ENCODE results near the gene ARMS2.
A peak's percentile ranks its signal among the peaks of the same experiment; 100 is the strongest.

The ARMS2 gene

GRCh38 chr10:122454071-122454470 is 382 bp upstream of the ARMS2 start:
- no peak for DNase-seq

GRCh38 chr10:122455376-122456079 is 1.1 kb downstream of the ARMS2 start:
- no peak for DNase-seq

- no peak for DNase-seq
Measured at GRCh38 chr10:122457934-122458333, 3.5 kb downstream of the ARMS2 start.

DNA sequence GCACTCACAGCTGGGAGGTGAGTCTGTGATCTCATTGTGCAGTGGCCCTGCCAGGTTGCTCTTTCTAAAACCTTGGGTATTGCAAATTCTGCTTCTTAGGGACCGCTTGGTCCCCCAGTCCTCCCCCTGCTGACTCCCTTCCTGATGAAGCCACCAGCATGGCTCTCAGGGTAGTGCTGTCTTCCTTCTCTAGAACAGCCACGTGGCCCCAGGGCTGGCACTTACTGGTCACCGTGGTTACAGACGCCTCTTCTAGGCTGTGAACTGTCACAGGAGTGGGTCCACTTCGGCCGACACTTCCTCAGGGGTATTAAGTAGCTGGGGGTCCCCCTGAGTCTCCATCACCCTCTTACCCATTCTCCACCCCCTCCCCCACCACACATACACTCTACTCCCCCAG is 4.2 kb downstream of the ARMS2 start:
- DNase-seq, result no peak

DNA sequence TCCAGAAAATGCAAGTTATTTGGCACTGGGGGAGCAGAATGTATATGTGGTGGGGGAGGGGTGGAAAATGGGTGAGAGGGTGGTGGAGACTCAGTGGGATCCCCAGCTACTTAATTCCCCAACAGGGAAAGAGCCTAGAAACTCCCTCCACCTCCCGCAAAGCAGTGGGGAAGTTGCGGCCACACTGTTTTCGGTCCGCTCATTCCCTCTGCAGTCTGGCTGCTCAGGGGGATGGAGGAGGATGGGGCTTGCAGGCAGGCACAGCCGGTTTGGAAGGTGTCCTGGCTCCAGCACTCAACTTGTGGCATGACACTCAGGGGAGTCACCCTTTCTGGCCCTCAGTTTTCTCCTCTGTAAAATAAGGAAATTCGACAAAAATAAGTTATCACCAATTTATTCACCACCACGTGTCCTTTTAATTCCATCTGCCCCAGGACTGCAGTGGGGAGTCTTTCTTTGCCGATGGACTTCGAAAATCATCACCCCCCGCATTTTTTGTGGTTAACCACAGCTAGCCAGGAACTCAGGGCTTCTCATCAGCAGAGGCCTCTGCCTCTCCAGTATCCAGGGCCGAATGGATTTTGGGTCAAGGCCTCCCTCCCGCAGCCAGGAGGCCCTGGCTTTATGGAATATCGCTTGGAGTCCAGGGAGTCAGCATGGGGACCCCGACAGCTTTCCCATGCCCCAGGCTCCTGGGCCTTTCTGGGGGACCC is 5.3 kb downstream of the ARMS2 start:
- DNase-seq, result no peak

DNA sequence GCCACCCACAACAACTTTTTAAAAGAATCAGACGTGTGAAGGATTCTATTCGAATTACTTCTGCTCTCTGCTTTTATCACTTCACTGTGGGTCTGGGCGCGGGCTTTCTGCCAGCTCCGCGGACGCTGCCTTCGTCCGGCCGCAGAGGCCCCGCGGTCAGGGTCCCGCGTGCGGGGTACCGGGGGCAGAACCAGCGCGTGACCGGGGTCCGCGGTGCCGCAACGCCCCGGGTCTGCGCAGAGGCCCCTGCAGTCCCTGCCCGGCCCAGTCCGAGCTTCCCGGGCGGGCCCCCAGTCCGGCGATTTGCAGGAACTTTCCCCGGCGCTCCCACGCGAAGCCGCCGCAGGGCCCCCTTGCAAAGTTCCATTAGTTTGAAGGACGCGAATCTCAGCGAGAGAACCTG is 6.4 kb downstream of the ARMS2 start:
- no peak for DNase-seq

GRCh38 chr10:122461367-122461728 is 6.9 kb downstream of the ARMS2 start, which contains the start of gene HTRA1:
Gene HTRA1, plus strand, starts transcription at chr10:122461553. Its CDS starts 100 bp downstream, at chr10:122461653.
- peak; percentile 11 for DNase-seq

- no peak for DNase-seq
Measured at GRCh38 chr10:122461729-122462532, 7.5 kb downstream of the ARMS2 start.

- DNase-seq, result no peak
Measured at GRCh38 chr10:122462533-122463465, 8.3 kb downstream of the ARMS2 start.

DNA sequence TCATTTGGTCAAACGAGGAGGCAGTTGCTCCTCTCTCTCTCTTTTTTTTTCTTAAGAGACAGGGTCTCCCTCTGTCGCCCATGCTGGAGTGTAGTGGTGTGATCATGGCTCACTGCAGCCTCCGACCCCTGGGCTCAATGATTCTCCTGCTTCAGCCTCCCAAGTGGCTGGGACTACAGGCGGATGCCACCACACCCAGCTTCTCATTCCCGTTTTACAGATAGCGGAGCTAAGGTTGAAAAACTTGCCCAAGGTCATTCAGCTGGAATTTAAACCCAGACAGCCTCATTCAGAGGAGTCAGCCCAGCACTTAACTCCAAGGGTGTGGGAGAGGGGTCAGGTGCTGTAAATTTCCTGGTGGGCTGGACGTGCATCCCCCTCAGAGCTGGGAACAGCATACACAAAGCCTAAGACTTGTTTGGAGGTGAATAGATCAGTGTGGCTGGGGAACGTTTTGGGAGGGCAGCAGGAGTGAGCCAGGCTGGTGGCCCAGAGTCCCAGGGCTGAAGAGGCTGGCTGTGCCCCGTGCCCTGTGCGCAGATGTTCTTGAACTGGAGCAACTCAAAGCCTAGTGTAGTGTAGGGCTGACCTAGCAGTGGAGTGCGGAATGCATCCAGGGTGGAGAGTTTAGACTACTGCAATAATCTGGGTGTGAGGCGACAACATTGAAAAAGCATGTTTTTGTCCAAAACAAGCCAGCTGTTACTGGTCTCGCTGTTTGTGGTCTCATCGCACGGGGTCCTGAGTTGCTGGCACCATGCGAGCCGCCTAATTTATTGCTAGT is 9.2 kb downstream of the ARMS2 start:
- no peak for DNase-seq

GRCh38 chr10:122464250-122464510 is 9.7 kb downstream of the ARMS2 start:
- DNase-seq, result no peak

DNA sequence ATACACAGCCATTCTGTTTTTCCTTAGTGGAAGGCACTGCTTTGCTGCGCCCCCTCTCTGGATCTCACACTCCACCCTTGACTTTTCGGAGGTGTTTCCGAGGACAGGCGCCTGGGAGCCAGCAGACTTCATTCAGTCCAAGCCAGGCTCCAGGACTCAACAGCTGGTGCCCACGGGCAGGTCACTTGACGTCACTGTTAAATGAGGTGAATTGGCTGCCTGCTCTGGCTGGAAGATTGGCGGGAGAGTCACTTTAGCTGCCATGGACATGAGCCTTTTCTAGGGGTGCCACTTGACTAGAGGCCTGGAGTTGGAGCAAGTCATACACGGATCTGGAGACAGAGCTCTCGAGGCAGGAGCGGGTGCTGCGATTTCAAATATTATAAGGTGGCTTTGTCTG is 10.1 kb downstream of the ARMS2 start:
- no peak for DNase-seq

DNA sequence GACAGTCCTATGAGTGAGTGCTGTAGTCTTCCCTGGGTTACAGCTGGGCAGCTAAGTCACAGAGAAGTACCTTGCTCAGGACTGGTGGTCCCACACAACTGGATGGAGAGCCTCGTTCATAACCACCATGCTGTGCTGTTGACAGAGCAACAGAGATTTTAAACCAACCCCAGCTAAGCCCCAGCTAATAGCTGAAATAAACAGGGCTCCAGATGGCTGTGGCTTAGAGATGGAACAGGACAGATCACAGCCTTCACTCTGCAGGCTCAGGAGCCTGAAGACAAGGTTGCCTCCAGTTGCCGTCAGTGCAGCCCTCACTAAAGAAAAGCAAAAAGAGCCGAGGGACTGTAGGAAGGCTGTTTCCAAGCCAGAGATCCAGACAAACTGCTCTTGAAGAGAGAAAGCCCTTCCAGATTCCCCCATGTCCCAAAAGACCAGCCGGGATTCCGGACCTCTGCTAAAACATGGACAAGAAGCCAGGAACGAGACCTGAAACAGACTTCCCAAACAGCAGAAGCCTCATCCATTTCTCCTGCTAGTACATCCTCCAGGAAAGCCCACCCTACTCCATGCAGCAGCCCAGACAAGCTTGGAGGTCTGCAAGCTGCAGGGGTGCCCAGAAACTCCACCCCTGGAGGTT is 11.1 kb downstream of the ARMS2 start:
- DNase-seq, result no peak

DNA sequence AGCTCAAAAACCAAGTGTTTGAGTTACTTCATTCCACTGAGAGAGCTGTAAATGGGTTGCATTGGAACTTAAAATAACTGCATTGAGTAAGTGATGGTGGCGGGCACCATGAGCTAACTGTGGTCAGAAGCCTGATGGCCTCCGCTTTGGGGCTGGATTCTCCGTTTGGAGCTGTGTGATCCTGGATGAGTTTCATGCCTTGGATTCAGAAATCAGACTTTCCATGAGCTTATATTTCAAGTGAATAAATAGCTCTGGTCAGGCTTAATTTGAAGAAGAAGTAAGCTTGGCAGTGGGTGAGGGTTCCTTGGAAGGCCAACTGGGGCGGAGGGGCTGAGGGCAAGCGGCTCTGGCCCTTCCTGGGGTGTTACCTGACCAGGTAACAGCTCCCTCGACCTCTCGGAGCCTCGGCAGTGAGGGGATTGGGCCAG is 12.5 kb downstream of the ARMS2 start:
- no peak for DNase-seq

GRCh38 chr10:122467701-122468100 is 13.2 kb downstream of the ARMS2 start:
- no peak for DNase-seq

DNA sequence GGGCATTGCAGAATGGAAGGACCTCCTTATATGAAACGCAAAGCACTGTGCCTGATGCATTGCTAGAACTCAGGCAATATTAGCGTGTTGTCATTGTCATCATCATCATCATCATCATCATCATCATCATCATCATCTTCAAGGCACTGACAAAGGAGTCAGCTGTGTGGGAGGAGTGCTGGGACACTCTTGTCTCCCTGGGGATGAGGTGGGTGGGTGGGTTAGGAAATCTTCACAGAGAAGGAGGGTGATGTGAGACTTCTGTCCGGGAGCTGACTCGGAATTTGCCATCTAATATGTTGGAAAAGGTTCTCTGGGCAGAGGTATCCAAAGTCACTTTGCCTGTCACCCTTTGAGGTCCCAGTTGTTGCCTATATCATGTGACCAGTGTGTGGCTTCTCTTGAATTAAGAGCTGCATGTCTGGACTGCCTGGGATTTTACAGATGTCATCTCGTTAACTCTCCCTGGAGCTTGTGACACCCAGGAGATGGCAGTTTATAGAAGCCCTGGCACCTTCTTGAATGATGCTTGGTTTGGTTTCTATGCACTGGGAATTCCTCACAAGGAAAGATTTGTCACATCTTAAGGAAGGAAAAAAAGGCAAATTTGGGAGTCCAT is 14.0 kb downstream of the ARMS2 start:
- no peak for DNase-seq

GRCh38 chr10:122468926-122469781 is 14.7 kb downstream of the ARMS2 start:
- no peak for DNase-seq

GRCh38 chr10:122469848-122470247 is 15.4 kb downstream of the ARMS2 start:
- no peak for DNase-seq

- DNase-seq, result no peak
Measured at GRCh38 chr10:122471531-122472177, 17.2 kb downstream of the ARMS2 start.

- DNase-seq, result no peak
Measured at GRCh38 chr10:122473116-122473515, 18.7 kb downstream of the ARMS2 start.
